Measurements from ENCODE around the gene MAP3K10. TPM values are rescaled to one million over a fixed set of nuclear protein-coding genes. Genes with fewer than 3 reads are reported as not detected.

Gene MAP3K10
- total and polyA plus RNA-seq, 2 donors (not counting 1 experiment from before 2014, with no cell fraction given), result 22.5 to 41.6 TPM

DNA sequence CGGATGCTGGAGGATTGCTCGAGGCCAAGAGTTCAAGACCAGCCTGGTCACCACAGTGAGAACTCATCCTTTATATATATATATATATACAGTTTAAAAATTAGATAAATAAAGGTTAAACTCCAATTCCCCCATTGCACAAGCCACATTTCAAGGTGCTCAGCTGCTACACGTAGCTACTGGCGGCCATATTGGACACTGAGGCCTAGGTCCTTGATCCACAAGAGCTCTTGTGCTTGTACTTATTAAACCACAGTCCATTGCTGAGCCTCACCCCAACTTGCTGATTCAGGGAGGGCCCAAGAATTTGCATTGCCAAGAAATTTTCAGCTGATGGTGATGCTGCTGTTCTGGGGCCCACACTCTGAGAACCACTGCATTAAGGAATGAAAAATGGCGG, 17.4 kb downstream of the MAP3K10 start:
- H3K4me2 ChIP-seq (replicated peaks; ENCODE audit: low read depth, low read length, poor library complexity, severe bottlenecking), result no peak overlapping the region
- intact Hi-C loops (cut with micrococcal nuclease), result no loop called here
- H3K9me3 ChIP-seq (ENCODE audit: control extremely low read depth in 1 of 3, control insufficient read depth in 2 of 3, insufficient read depth in 1 of 3, low read length in 2 of 3), result no peaks in the 10 kb centered on the region
- peaks cover 1 to 12% of the 10 kb centered on the region in 2 experiments for H3K36me3 ChIP-seq (replicated peaks in 1 of 2; ENCODE audit: control extremely low read depth in 1 of 2, control insufficient read depth in 1 of 2, extremely low read depth in 1 of 2, insufficient read depth in 2 of 2, low read length in 1 of 2)
- no peak overlapping the region for H2AFZ ChIP-seq (ENCODE audit: insufficient read depth, low read depth, low read length, poor library complexity, severe bottlenecking)
- no peaks in the 10 kb centered on the region for H3K4me1 ChIP-seq (ENCODE audit: control insufficient read depth in 2 of 2, insufficient read depth in 2 of 2, low read length in 2 of 2)
- POLR2A ChIA-PET, result no interaction called here
- no peak overlapping the region for H3K9ac ChIP-seq (ENCODE audit: low read length)
- no peaks in the 10 kb centered on the region for H3K27me3 Mint-ChIP-seq
- H3K4me1 Mint-ChIP-seq, result no peaks in the 10 kb centered on the region
- 100% methylated on average over 3 of the region's 5 CpGs for WGBS (ENCODE audit: insufficient coverage)
- no peak overlapping the region for H3K27ac Mint-ChIP-seq
- TF ChIP-seq EZH2 (IDR thresholded peaks at IDR 0.05; ENCODE audit: borderline replicate concordance, insufficient read depth, low read depth, low read length, poor library complexity, severe bottlenecking), result no peak
- TF ChIP-seq, protein P1, sequence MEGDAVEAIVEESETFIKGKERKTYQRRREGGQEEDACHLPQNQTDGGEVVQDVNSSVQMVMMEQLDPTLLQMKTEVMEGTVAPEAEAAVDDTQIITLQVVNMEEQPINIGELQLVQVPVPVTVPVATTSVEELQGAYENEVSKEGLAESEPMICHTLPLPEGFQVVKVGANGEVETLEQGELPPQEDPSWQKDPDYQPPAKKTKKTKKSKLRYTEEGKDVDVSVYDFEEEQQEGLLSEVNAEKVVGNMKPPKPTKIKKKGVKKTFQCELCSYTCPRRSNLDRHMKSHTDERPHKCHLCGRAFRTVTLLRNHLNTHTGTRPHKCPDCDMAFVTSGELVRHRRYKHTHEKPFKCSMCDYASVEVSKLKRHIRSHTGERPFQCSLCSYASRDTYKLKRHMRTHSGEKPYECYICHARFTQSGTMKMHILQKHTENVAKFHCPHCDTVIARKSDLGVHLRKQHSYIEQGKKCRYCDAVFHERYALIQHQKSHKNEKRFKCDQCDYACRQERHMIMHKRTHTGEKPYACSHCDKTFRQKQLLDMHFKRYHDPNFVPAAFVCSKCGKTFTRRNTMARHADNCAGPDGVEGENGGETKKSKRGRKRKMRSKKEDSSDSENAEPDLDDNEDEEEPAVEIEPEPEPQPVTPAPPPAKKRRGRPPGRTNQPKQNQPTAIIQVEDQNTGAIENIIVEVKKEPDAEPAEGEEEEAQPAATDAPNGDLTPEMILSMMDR (IDR thresholded peaks at IDR 0.05), result no peak
- H3K27ac ChIP-seq (ENCODE audit: low read length in 2 of 2), result no peak overlapping the region
- H4K20me1 ChIP-seq (ENCODE audit: control insufficient read depth, insufficient read depth, low read length, poor library complexity, severe bottlenecking), result no peaks in the 10 kb centered on the region
- no peaks in the 10 kb centered on the region for H3K9me3 Mint-ChIP-seq (ENCODE audit: insufficient read depth)
- H3K27me3 ChIP-seq (replicated peaks in 1 of 4; ENCODE audit: control extremely low read depth in 1 of 4, control insufficient read depth in 3 of 4, insufficient read depth in 4 of 4, low read length in 3 of 4), result no peaks in the 10 kb centered on the region
- no peak overlapping the region for H3K4me3 Mint-ChIP-seq
- CTCF ChIA-PET, result no interaction called here
- H3K79me2 ChIP-seq (ENCODE audit: control insufficient read depth, insufficient read depth, low read length), result no peaks in the 10 kb centered on the region
- ATAC-seq (ENCODE audit: low read depth) (no peak), DNase-seq (no peak)
- no peak overlapping the region for H3K4me3 ChIP-seq (ENCODE audit: control extremely low read depth in 1 of 5, extremely low read depth in 1 of 5, insufficient read depth in 1 of 5, low read depth in 2 of 5, low read length in 4 of 5)

- Histone ChIP-seq H3K79me2 (ENCODE audit: control insufficient read depth, insufficient read depth, low read length) (no peaks in the 10 kb centered on the region), H4K20me1 (ENCODE audit: control insufficient read depth, insufficient read depth, low read length, poor library complexity, severe bottlenecking) (no peaks in the 10 kb centered on the region), H3K4me1 (ENCODE audit: control insufficient read depth in 2 of 2, insufficient read depth in 2 of 2, low read length in 2 of 2) (no peaks in the 10 kb centered on the region), H3K9ac (ENCODE audit: low read length) (no peak overlapping the region), H3K4me2 (replicated peaks; ENCODE audit: low read depth, low read length, poor library complexity, severe bottlenecking) (no peak overlapping the region), H3K27ac (ENCODE audit: low read length in 2 of 2) (no peak overlapping the region), H3K36me3 (replicated peaks in 1 of 2; ENCODE audit: control extremely low read depth in 1 of 2, control insufficient read depth in 1 of 2, extremely low read depth in 1 of 2, insufficient read depth in 2 of 2, low read length in 1 of 2) (peaks cover 0 to 6% of the 10 kb centered on the region in 2 experiments), H2AFZ (ENCODE audit: insufficient read depth, low read depth, low read length, poor library complexity, severe bottlenecking) (no peak overlapping the region), H3K9me3 (ENCODE audit: control extremely low read depth in 1 of 3, control insufficient read depth in 2 of 3, insufficient read depth in 1 of 3, low read length in 2 of 3) (no peaks in the 10 kb centered on the region), H3K4me3 (ENCODE audit: control extremely low read depth in 1 of 5, extremely low read depth in 1 of 5, insufficient read depth in 1 of 5, low read depth in 2 of 5, low read length in 4 of 5) (no peak overlapping the region), H3K27me3 (replicated peaks in 1 of 4; ENCODE audit: control extremely low read depth in 1 of 4, control insufficient read depth in 3 of 4, insufficient read depth in 4 of 4, low read length in 3 of 4) (peaks cover 0 to under 1% (median 0%) of the 10 kb centered on the region in 4 experiments)
- H3K27me3 Mint-ChIP-seq, result no peaks in the 10 kb centered on the region
- ATAC-seq (ENCODE audit: low read depth) (no peak), DNase-seq (no peak)
- no peak overlapping the region for H3K27ac Mint-ChIP-seq
- no peaks in the 10 kb centered on the region for H3K9me3 Mint-ChIP-seq (ENCODE audit: insufficient read depth)
- WGBS (ENCODE audit: insufficient coverage), result 100% methylated on average over 2 of the region's 5 CpGs
- H3K4me1 Mint-ChIP-seq, result no peaks in the 10 kb centered on the region
- CTCF ChIA-PET, result no interaction called here
- TF ChIP-seq EZH2 (IDR thresholded peaks at IDR 0.05; ENCODE audit: borderline replicate concordance, insufficient read depth, low read depth, low read length, poor library complexity, severe bottlenecking), result no peak
- TF ChIP-seq, protein P1 (IDR thresholded peaks at IDR 0.05), result no peak
- POLR2A ChIA-PET, result no interaction called here
- intact Hi-C loops (cut with micrococcal nuclease), result no loop called here
- no peak overlapping the region for H3K4me3 Mint-ChIP-seq
These were observed 19.7 kb downstream of the MAP3K10 start for GRCh38 chr19:40210889-40211288.
